Islet precursor cell (in vitro differentiated cells): ENCODE results near the gene SIX2.
"Not testable (repeated sequence)": the region's sequence is repeated elsewhere in the genome, so short reads cannot be mapped to it uniquely, and the experiment has no call there.

ENCODE experiments used
- DNase-seq: peaks from one replicate; pipeline ENCODE4 v3.0.0-alpha.2; 2018

The SIX2 gene

DNA sequence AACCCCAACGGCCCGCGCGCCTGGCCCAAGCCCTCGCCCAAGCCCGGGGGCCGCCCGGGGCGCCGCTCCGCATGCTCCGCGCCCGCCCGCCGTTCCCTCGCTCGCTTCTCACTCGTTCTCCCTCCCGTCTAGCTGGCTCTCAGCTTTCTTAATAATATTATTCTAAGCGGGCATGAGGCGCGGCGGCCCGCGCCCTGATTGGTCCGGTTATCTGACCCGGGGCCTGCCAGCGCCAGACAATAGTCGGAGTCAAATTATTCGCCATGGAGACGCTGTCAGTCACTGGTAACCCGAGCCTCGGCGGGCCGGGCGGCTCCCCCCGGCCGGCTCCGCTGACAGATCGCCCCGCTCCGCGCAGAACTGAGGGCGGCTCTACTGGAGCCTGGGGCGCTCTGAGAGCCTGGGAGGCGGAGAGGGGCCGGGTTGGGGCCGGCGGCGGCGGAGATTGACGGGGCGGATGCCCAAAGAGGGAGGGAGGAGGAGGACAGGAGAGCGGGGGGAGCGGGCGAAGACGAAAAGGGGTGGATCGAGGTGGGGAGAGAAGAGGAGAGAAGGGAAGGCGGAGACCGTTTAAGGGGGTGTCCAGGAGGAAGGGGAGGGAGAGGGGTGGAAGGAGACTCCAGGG lies at the start of gene SIX2:
Gene SIX2, minus strand, starts transcription at position 150 of the 625 bp plus-strand sequence. CDS start 342 bp downstream, outside the sequence.
- peak; percentile 99 for DNase-seq

GRCh38 chr2:45055162-45055605 lies 45.9 kb upstream of the SIX2 start:
- no peak for DNase-seq

GRCh38 chr2:45053966-45054365 lies 44.7 kb upstream of the SIX2 start:
- no peak for DNase-seq

- no peak for DNase-seq
Measured at GRCh38 chr2:45052388-45052928, 43.2 kb upstream of the SIX2 start.

DNA sequence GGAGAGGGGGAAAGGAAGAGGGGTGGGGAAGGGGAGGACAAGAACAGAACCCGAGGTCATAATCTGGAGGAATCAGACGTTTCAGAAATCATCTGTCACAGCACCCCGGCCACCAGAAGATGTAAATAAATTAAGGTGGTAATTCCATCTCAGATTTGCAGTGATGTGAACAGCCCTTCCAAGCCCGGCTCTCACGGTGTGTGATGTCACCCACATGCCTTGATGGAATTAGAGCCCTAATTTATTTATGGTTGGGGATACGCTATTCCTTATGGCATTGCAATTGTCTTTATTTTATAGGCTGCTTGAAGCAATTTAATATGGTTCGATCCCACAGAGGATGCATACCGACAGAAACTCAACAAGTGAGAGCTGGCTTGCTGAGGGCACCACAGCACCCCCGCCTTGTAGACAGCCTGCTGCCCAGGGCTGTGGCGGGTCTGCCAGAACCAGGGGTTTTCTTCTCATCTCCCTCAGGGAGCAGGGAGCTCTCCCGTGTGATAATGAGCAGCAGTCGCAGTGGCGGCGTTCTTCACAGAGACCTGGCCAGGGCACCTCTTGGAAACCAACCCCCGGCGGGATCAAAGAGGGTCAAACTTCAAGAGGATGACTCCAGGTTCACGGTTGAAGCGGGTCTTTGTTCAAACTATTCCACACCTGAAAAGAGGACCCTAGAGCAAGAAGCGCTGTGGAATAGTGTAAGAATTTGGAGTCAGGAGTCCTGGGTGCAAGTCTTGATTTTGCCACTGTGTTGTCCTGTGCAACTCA lies 40.5 kb upstream of the SIX2 start:
- no peak for DNase-seq

- DNase-seq, result no peak
Measured at GRCh38 chr2:45047301-45047700, 38.0 kb upstream of the SIX2 start.

- DNase-seq, result no peak
Measured at GRCh38 chr2:45046786-45047185, 37.5 kb upstream of the SIX2 start.

GRCh38 chr2:45045706-45046105 lies 36.5 kb upstream of the SIX2 start:
- no peak for DNase-seq

GRCh38 chr2:45044916-45045315 lies 35.7 kb upstream of the SIX2 start:
- no peak for DNase-seq

GRCh38 chr2:45043174-45043573 lies 33.9 kb upstream of the SIX2 start:
- peak; percentile 64 for DNase-seq

DNA sequence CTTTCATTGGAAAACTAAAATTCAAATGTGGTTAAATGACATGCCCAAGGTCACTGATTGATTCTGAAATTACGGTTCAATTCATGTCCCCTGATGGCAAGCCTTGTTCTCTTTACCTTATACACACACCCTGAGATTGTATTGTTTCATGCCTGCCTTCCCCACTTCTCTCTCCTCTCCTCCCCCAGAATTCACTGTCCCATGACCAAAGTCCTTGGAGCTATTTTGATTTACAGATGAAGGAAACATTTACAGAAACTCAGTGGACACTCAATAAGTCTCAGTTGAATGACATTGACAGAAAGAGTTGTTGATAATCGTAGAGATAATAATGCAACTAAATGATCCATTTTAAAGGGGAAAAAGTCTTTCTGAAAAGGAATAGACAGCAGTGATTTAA lies 33.1 kb upstream of the SIX2 start:
- no peak for DNase-seq

GRCh38 chr2:45040786-45041185 lies 31.5 kb upstream of the SIX2 start:
- DNase-seq, result no peak

GRCh38 chr2:45039804-45040203 lies 30.6 kb upstream of the SIX2 start:
- DNase-seq, result not testable (repeated sequence)

DNA sequence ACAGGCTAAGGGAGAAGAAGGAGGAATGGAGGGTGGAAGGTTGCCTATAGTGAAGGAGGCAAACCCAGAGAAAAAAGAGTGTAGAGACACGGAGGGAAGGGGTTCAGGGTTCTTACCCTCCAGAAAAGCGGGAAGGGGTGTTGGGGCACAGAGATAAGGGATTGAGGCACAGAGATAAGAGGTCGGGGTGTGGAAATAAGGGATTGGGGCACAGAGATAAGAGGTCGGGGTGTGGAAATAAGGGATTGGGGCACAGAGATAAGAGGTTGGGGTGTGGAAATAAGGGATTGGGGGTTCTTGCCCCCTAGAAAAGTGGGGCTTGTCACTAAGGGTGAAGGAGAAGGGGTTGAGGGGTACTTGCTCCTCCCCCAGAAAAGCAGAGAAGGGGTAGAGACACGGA lies 29.6 kb upstream of the SIX2 start:
- not testable (repeated sequence) for DNase-seq

GRCh38 chr2:45033302-45033701 lies 24.1 kb upstream of the SIX2 start:
- DNase-seq, result no peak

DNA sequence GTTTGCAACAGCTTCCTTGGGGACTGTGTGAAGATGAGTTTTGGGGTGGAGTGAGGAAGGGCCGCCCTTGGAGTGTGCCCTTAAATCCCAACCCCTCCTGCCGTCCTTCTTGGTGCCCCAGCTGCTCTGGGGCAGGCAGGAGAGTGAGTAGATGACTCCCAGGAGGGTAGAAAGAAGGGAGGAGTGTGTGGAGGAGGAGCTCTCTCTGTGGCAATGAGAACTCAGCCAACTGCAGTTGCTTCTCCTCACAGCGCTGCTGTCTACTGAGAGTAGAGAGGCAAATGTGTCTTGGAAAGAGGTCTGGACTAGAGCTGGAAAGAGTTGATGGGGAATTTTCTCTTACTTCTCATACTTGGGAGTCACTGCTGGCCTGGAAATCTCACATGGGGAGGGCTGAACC lies 21.8 kb upstream of the SIX2 start:
- DNase-seq, result no peak

DNA sequence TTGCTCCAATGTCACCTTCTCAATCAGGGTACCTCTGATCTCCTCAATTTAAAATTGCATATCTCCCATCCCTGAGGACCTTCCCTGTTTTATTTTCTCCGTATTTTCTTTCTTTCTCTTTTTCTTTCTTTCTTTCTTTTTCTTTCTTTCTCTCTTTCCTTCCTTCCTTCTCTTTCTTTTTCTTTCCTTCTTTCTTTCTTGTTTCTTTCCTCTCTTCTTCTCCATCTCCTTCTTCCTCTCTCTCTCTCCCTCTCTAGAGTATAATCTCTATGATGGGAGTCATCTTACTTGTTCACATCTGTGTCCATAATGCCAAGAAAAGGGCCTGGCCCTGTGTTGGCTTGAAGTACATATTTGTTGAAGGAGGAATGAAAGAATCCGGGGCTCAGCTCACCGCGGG lies 21.3 kb upstream of the SIX2 start:
- no peak for DNase-seq

DNA sequence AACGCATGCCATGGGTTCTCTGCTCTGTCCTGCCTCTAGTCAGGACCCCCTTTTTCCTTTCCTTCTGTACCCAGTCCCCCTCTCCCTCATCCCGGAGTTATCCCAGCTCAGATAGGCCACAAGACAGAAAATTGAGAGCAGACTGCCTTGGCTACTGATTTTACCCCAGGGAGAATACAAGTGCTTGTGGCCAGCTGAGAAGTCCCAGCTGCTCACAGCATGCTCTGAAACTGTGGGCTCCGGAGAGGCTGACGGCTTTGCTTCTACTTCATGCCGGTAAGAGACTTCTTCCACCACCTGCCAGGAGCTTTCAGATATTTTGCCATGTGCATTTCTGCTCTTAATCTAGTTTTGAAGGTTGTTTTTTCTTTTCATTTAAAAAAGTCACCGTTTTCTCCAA lies 20.0 kb upstream of the SIX2 start:
- no peak for DNase-seq

GRCh38 chr2:45028276-45028675 lies 19.0 kb upstream of the SIX2 start:
- DNase-seq, result no peak

GRCh38 chr2:45026924-45027450 lies 17.7 kb upstream of the SIX2 start:
- no peak for DNase-seq

DNA sequence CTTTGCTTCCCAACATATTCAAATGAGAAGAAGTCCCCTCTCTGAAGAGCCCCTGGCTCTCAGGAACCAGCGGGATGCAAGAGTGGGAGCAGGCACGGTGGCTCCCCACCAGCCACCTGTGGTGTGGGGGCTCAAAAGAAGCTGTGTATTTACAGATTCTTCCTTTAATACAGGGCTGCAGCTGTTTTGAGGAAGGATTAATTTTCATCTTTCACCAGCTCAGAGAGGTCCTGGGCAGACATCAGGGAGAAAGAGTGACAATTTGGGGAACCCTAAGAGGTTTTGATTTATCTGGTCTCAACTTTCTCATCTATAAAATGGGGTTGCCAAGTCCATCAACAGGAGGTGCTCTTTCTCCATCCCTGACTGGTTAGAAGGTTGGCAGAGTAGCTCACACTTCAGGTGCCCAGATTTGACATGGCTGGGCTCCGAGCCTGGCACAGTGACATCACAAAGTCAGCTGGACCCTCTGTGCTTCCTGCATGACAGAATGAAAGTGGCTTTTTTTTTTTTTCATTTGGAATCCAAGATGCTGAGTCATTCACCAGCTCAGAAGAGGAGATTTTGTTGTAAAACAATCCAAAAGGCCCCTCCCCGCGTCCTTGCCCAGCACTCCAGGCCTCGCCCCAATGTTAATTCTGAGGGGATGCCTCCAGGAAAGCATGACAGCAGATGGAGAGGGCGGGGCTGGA lies 15.5 kb upstream of the SIX2 start:
- peak; percentile 80 for DNase-seq

- no peak for DNase-seq
Measured at GRCh38 chr2:45024097-45024496, 14.8 kb upstream of the SIX2 start.

- no peak for DNase-seq
Measured at GRCh38 chr2:45020439-45020838, 11.2 kb upstream of the SIX2 start.
